Lung (tissue), 12 donors: ENCODE measurements around the gene PTPRA. TPM values are rescaled to one million over a fixed set of nuclear protein-coding genes. Genes with fewer than 3 reads are reported as not detected.

Source experiments
- ATAC-seq: fragments of 200-7000 bp; cut with Tn5 transposase; one replicate; pipeline ENCODE4 v1.9.1; 2020; ENCODE audit warnings: moderate number of reproducible peaks; ENCODE audit not compliant: insufficient read depth, low FRiP score
- DNase-seq, 3 donors: peaks; one replicate each; pipeline ENCODE4 v3.0.0-alpha.2; 2013 to 2017
- H3K27ac ChIP-seq, 2 donors: one replicate each; pipeline ENCODE4 v1.5.1; 2013; ENCODE audit warnings: mild to moderate bottlenecking in 2 of 2, moderate library complexity in 2 of 2, control low read depth in 1 of 2, inconsistent platforms in 1 of 2, low read depth in 1 of 2, low read length in 1 of 2
- H3K27me3 ChIP-seq, 3 donors: one replicate each; pipeline ENCODE4 v1.5.1; 2013; ENCODE audit warnings: low read length in 2 of 3; ENCODE audit not compliant: control insufficient read depth in 3 of 3, insufficient read depth in 3 of 3
- H3K36me3 ChIP-seq, 4 donors: one replicate each; pipeline ENCODE4 v1.5.1; 2013; ENCODE audit warnings: low read length in 4 of 4, mild to moderate bottlenecking in 1 of 4, moderate library complexity in 1 of 4; ENCODE audit not compliant: control insufficient read depth in 4 of 4, insufficient read depth in 4 of 4
- H3K4me1 ChIP-seq, 5 donors: one replicate each; pipeline ENCODE4 v1.5.1; 2013; ENCODE audit warnings: low read length in 5 of 5, mild to moderate bottlenecking in 2 of 5, moderate library complexity in 1 of 5; ENCODE audit not compliant: control insufficient read depth in 5 of 5, insufficient read depth in 5 of 5
- H3K4me3 ChIP-seq: one replicate; pipeline ENCODE4 v1.5.1; 2013; ENCODE audit warnings: mild to moderate bottlenecking, control low read depth, moderate library complexity
- H3K9ac ChIP-seq, 2 donors: one replicate each; pipeline ENCODE4 v1.5.1; 2013; ENCODE audit warnings: low read length in 2 of 2, control low read depth in 1 of 2; ENCODE audit not compliant: insufficient read depth in 1 of 2
- H3K9me3 ChIP-seq, 4 donors: one replicate each; pipeline ENCODE4 v1.5.1; 2013; ENCODE audit warnings: low read length in 3 of 4, mild to moderate bottlenecking in 1 of 4, moderate library complexity in 1 of 4; ENCODE audit not compliant: control insufficient read depth in 4 of 4, insufficient read depth in 3 of 4
- CTCF ChIP-seq: IDR thresholded peaks from 2 replicates; pipeline ENCODE4 v1.5.1; 2012; ENCODE audit warnings: mild to moderate bottlenecking; ENCODE audit errors: control extremely low read depth, extremely low read depth
- WGBS, 2 donors: extraction: QIAGEN DNeasy Blood & Tissue Kit; methylation state at CpG; one replicate each; pipeline ENCODE4 v1.1.7; 2013; 5-methylcytosine and 5-hydroxymethylcytosine counted together
- polyA plus RNA-seq, 2 donors: library from polyadenylated mRNA; stranded (reverse); fragments of 200-250 nt; gene quantifications; one replicate each; pipeline ENCODE4 v1.2.1, GENCODE V29; 2013
- total RNA-seq, 2 donors: library from RNA; depleted of rRNA in 1 of 2; stranded (reverse); fragments of >200 nt in 1 of 2; gene quantifications; one replicate each; pipeline ENCODE4 v1.2.1, GENCODE V29; 2014 to 2021
- donor health status: control.
- donor health status: control.
- donor health status: Bipolar disorder and iron deficiency.
- donor health status: healthy.
- donor health status: DM: yes; HTN: yes; CAD: no.

The PTPRA gene
- total and polyA plus RNA-seq, 4 donors: 17.8 to 92.1 (median 40.1) TPM

- H3K4me1 ChIP-seq: peaks cover 0 to 16% (median 0%) of the 10 kb centered on the region in 5 donors
- ATAC-seq (no peak), DNase-seq (no peak)
- 73 to 90% methylated on average over 2 of the region's 2 CpGs for WGBS, 2 donors
- no peak overlapping the region for H3K9ac ChIP-seq
- no peak overlapping the region for H3K4me3 ChIP-seq
- no peak for TF ChIP-seq CTCF
- no peaks in the 10 kb centered on the region for H3K27me3 ChIP-seq
- no peak overlapping the region for H3K27ac ChIP-seq
- H3K9me3 ChIP-seq: no peaks in the 10 kb centered on the region
- peaks cover 0 to 8% (median 4%) of the 10 kb centered on the region in 4 donors for H3K36me3 ChIP-seq
Measured at GRCh38 chr20:2919518-2920245, 46.4 kb downstream of the PTPRA start.

- ATAC-seq (no peak), DNase-seq (no peak)
- no peak overlapping the region for H3K4me3 ChIP-seq
- TF ChIP-seq CTCF: no peak
- WGBS, 2 donors: 88 to 96% methylated on average over 1 of the region's 1 CpG
- H3K9me3 ChIP-seq: no peaks in the 10 kb centered on the region
- peaks cover 0 to 16% (median 0%) of the 10 kb centered on the region in 5 donors for H3K4me1 ChIP-seq
- no peak overlapping the region for H3K9ac ChIP-seq
- H3K27me3 ChIP-seq: no peaks in the 10 kb centered on the region
- peaks cover 1 to 8% (median 4%) of the 10 kb centered on the region in 4 donors for H3K36me3 ChIP-seq
- no peak overlapping the region for H3K27ac ChIP-seq
Measured at GRCh38 chr20:2920473-2920872, 47.2 kb downstream of the PTPRA start.

- ATAC-seq (no peak), DNase-seq (no peak)
- H3K27me3 ChIP-seq: no peaks in the 10 kb centered on the region
- no peaks in the 10 kb centered on the region for H3K9me3 ChIP-seq
- H3K4me3 ChIP-seq: no peak overlapping the region
- H3K4me1 ChIP-seq: peaks cover 0 to 16% (median 0%) of the 10 kb centered on the region in 5 donors
- 73 to 90% methylated on average over 4 of the region's 4 CpGs for WGBS, 2 donors
- no peak overlapping the region for H3K9ac ChIP-seq
- H3K27ac ChIP-seq: no peak overlapping the region
- TF ChIP-seq CTCF: no peak
- peaks cover 1 to 8% (median 4%) of the 10 kb centered on the region in 4 donors for H3K36me3 ChIP-seq
Measured at GRCh38 chr20:2921506-2921905, 48.2 kb downstream of the PTPRA start.
